ENCODE measurements around the gene MAJIN. TPM values are rescaled to one million over a fixed set of nuclear protein-coding genes. Genes with fewer than 3 reads are reported as not detected.
A peak's percentile ranks its signal among the peaks of the same experiment; 100 is the strongest.

Gene MAJIN
- total and polyA plus RNA-seq, 10 of the 15 experiments (the other 5 are each of a cell fraction or from before 2014, with no cell fraction given) = 0.10 TPM; not detected in 9

DNA sequence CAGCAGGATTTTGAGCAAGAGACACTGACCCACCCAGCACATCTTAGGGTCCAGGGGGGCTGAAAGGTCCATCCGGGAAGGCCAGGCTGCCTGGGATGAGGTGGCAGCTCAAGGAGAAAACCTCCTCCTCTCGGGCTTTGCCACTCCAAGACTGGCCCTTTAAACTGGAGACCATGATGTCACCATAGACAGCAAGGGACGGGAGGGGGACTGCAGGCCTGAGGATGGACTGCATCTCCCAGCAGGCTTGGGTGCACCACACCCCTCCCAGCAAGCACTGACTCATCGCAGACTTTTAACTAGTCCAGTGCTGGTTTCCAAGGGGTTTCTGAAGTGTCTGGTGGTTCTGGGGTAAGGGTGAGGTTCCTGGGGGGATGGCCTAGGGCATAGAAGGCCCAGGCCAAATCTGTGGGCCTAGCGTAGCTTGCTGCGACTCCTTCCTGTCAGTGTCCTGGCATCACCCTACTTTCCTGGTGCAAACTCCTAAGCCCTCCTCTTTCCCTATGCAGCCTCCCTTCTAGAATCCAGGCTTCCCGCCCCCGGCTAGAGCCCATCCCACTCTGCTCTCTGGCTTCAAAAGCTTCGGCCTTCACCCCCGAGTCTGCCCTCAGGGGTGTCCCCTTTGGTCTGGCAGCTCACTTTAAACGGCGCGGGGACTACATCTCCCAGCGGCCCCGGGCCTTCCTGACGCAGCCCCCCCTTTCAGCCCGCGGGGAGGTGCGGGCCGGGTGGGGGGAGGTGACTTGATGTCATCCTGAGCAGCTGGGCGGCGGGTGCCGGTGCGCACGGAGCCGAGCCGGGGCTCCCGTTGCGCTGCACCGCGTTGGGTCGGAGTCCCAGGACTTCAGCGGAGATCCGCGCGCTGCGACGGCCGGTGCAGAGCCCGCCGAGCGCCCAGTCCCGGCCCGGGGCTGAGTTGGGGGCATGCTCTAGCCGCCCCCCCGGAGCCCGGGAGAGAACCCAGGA lies 47.7 kb downstream of the MAJIN start, which contains the start of gene PPP2R5B (continued):
- TF ChIP-seq, protein P1, sequence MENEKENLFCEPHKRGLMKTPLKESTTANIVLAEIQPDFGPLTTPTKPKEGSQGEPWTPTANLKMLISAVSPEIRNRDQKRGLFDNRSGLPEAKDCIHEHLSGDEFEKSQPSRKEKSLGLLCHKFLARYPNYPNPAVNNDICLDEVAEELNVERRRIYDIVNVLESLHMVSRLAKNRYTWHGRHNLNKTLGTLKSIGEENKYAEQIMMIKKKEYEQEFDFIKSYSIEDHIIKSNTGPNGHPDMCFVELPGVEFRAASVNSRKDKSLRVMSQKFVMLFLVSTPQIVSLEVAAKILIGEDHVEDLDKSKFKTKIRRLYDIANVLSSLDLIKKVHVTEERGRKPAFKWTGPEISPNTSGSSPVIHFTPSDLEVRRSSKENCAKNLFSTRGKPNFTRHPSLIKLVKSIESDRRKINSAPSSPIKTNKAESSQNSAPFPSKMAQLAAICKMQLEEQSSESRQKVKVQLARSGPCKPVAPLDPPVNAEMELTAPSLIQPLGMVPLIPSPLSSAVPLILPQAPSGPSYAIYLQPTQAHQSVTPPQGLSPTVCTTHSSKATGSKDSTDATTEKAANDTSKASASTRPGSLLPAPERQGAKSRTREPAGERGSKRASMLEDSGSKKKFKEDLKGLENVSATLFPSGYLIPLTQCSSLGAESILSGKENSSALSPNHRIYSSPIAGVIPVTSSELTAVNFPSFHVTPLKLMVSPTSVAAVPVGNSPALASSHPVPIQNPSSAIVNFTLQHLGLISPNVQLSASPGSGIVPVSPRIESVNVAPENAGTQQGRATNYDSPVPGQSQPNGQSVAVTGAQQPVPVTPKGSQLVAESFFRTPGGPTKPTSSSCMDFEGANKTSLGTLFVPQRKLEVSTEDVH (IDR thresholded peaks at IDR 0.05; ENCODE audit: low read depth, partially characterized antibody) = no peak
- TF ChIP-seq RAD21 (IDR thresholded peaks at IDR 0.05; ENCODE audit: insufficient read depth, low read depth, low read length) = no peak
- peak; percentile 76 for TF ChIP-seq GABPA (IDR thresholded peaks at IDR 0.05; ENCODE audit: low read depth)
- TF ChIP-seq ZZZ3 (IDR thresholded peaks at IDR 0.05; ENCODE audit: control insufficient read depth, insufficient read length, low read depth) = no peak
- TF ChIP-seq CREM (IDR thresholded peaks at IDR 0.05; ENCODE audit: low read depth) = peak; percentile 92
- TF ChIP-seq ZNF217 (IDR thresholded peaks at IDR 0.05) = no peak
- TF ChIP-seq, protein P2, sequence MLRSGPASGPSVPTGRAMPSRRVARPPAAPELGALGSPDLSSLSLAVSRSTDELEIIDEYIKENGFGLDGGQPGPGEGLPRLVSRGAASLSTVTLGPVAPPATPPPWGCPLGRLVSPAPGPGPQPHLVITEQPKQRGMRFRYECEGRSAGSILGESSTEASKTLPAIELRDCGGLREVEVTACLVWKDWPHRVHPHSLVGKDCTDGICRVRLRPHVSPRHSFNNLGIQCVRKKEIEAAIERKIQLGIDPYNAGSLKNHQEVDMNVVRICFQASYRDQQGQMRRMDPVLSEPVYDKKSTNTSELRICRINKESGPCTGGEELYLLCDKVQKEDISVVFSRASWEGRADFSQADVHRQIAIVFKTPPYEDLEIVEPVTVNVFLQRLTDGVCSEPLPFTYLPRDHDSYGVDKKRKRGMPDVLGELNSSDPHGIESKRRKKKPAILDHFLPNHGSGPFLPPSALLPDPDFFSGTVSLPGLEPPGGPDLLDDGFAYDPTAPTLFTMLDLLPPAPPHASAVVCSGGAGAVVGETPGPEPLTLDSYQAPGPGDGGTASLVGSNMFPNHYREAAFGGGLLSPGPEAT (IDR thresholded peaks at IDR 0.05; ENCODE audit: low read depth) = peak; percentile 98
- no peak for TF ChIP-seq YBX1 (IDR thresholded peaks at IDR 0.05)
- peak in 1 of 2 experiments; percentile 33; a peak in 1 of 4 replicates for TF ChIP-seq SRF (IDR thresholded peaks at IDR 0.05; ENCODE audit: low read depth in 2 of 2, low read length in 2 of 2)
- TF ChIP-seq, protein P3, sequence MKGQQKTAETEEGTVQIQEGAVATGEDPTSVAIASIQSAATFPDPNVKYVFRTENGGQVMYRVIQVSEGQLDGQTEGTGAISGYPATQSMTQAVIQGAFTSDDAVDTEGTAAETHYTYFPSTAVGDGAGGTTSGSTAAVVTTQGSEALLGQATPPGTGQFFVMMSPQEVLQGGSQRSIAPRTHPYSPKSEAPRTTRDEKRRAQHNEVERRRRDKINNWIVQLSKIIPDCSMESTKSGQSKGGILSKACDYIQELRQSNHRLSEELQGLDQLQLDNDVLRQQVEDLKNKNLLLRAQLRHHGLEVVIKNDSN (IDR thresholded peaks at IDR 0.05; ENCODE audit: borderline replicate concordance, extremely low read length, insufficient read depth, low read depth, low read length) = no peak
- TF ChIP-seq CBX5 (IDR thresholded peaks at IDR 0.05; ENCODE audit: low read depth) = no peak
- TF ChIP-seq, protein P4, sequence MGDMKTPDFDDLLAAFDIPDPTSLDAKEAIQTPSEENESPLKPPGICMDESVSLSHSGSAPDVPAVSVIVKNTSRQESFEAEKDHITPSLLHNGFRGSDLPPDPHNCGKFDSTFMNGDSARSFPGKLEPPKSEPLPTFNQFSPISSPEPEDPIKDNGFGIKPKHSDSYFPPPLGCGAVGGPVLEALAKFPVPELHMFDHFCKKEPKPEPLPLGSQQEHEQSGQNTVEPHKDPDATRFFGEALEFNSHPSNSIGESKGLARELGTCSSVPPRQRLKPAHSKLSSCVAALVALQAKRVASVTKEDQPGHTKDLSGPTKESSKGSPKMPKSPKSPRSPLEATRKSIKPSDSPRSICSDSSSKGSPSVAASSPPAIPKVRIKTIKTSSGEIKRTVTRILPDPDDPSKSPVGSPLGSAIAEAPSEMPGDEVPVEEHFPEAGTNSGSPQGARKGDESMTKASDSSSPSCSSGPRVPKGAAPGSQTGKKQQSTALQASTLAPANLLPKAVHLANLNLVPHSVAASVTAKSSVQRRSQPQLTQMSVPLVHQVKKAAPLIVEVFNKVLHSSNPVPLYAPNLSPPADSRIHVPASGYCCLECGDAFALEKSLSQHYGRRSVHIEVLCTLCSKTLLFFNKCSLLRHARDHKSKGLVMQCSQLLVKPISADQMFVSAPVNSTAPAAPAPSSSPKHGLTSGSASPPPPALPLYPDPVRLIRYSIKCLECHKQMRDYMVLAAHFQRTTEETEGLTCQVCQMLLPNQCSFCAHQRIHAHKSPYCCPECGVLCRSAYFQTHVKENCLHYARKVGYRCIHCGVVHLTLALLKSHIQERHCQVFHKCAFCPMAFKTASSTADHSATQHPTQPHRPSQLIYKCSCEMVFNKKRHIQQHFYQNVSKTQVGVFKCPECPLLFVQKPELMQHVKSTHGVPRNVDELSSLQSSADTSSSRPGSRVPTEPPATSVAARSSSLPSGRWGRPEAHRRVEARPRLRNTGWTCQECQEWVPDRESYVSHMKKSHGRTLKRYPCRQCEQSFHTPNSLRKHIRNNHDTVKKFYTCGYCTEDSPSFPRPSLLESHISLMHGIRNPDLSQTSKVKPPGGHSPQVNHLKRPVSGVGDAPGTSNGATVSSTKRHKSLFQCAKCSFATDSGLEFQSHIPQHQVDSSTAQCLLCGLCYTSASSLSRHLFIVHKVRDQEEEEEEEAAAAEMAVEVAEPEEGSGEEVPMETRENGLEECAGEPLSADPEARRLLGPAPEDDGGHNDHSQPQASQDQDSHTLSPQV (IDR thresholded peaks at IDR 0.05) = no peak
- TF ChIP-seq KAT2A (conservative IDR thresholded peaks at IDR 0.05; ENCODE audit: control insufficient read depth, low read depth, low read length) = no peak
- peak; percentile 95 for TF ChIP-seq IKZF1 (conservative IDR thresholded peaks at IDR 0.05)
- TF ChIP-seq NR2C2 (IDR thresholded peaks at IDR 0.05; ENCODE audit: borderline replicate concordance, control insufficient read depth, insufficient read length, low read depth) = no peak
- TF ChIP-seq SMC3 (IDR thresholded peaks at IDR 0.05; ENCODE audit: borderline replicate concordance, low read length) = no peak
- TF ChIP-seq, protein P5, sequence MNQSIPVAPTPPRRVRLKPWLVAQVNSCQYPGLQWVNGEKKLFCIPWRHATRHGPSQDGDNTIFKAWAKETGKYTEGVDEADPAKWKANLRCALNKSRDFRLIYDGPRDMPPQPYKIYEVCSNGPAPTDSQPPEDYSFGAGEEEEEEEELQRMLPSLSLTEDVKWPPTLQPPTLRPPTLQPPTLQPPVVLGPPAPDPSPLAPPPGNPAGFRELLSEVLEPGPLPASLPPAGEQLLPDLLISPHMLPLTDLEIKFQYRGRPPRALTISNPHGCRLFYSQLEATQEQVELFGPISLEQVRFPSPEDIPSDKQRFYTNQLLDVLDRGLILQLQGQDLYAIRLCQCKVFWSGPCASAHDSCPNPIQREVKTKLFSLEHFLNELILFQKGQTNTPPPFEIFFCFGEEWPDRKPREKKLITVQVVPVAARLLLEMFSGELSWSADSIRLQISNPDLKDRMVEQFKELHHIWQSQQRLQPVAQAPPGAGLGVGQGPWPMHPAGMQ (IDR thresholded peaks at IDR 0.05; ENCODE audit: borderline replicate concordance) = no peak
- 0 out of 2 replicates have a peak, but pooled peaks have one; percentile 5 for TF ChIP-seq IRF4 (IDR thresholded peaks at IDR 0.05; ENCODE audit: low read depth, low read length)
